IMR-90 (cell line): ENCODE data around the gene ARHGEF16.

Experiments used
- CEBPB ChIP-seq: IDR thresholded peaks from 2 replicates; pipeline ENCODE4 v1.6.1; 2012; ENCODE audit warnings: low read depth, low read length, improper control_type of control experiment
- CTCF ChIP-seq: conservative IDR thresholded peaks from 2 replicates; pipeline ENCODE4 v1.5.1; 2012; ENCODE audit warnings: mild to moderate bottlenecking, low read depth, low read length, improper control_type of control experiment
- FOS ChIP-seq: fragments of 150-350 bp; IDR thresholded peaks from 2 replicates; pipeline ENCODE4 v1.6.1; 2016; ENCODE audit warnings: low read depth, low read length
- MAZ ChIP-seq: IDR thresholded peaks from 2 replicates; pipeline ENCODE4 v1.6.1; 2012; ENCODE audit warnings: low read depth, mild to moderate bottlenecking, low read length, improper control_type of control experiment, moderate library complexity, borderline replicate concordance
- POLR2A ChIP-seq: IDR thresholded peaks from 2 replicates; pipeline ENCODE4 v1.6.1; 2012; ENCODE audit warnings: mild to moderate bottlenecking, low read depth, low read length

DNA sequence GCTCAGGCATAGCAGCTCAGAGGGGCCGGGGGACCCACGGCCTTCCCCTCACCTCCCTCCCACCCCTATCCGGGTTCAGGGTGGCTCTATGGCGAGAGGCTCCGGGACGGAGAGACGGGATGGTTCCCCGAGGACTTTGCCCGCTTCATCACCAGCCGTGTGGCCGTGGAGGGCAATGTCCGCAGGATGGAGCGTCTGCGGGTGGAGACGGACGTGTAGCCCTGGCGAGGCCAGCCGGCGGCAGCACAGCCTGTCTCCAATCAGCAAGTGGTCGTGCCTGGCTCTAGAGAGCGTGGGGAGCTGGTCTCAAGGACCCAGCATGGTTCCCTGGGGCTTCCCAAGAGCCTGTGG lies 25.9 kb downstream of the ARHGEF16 start:
- TF ChIP-seq CTCF (no peak), POLR2A (no peak), FOS (no peak), MAZ (no peak), CEBPB (no peak)
